ENCODE data around the gene ZNF177.
"Not testable (repeated sequence)": the region's sequence is repeated elsewhere in the genome, so short reads cannot be mapped to it uniquely, and the experiment has no call there.

The ZNF177 gene

GRCh38 chr19:9362905-9363304 lies at the start of gene ZNF177:
ZNF177 (plus strand) TSS chr19:9363013; CDS start chr19:9378312, 15,299 bp downstream.
- DNase-seq (ENCODE audit: low read depth), result no peak

- DNase-seq (ENCODE audit: low read depth), result no peak
Observed at GRCh38 chr19:9313756-9314155, 49.1 kb upstream of the ZNF177 start.

- no peak for DNase-seq (ENCODE audit: low read depth)
Observed at GRCh38 chr19:9321338-9321737, 41.5 kb upstream of the ZNF177 start.

- DNase-seq (ENCODE audit: low read depth), result not testable (repeated sequence)
Observed at GRCh38 chr19:9321756-9322155, 41.1 kb upstream of the ZNF177 start.

- DNase-seq (ENCODE audit: low read depth), result not testable (repeated sequence)
Observed at GRCh38 chr19:9322201-9322600, 40.6 kb upstream of the ZNF177 start.

- peak; percentile 39 for DNase-seq (ENCODE audit: low read depth)
Observed at GRCh38 chr19:9323557-9323918, 39.3 kb upstream of the ZNF177 start.

- peak; percentile 65 for DNase-seq (ENCODE audit: low read depth)
Observed at GRCh38 chr19:9323919-9324583, 38.8 kb upstream of the ZNF177 start, which contains the start of gene ZNF559. ZNF559 (plus strand) TSS chr19:9324179; CDS start chr19:9338550, 14,371 bp downstream.

- DNase-seq (ENCODE audit: low read depth), result no peak
Observed at GRCh38 chr19:9324584-9324962, 38.2 kb upstream of the ZNF177 start.

GRCh38 chr19:9329999-9330398 lies 32.8 kb upstream of the ZNF177 start:
- no peak for DNase-seq (ENCODE audit: low read depth)

- DNase-seq (ENCODE audit: low read depth), result no peak
Observed at GRCh38 chr19:9342610-9343304, 20.1 kb upstream of the ZNF177 start.

- no peak for DNase-seq (ENCODE audit: low read depth)
Observed at GRCh38 chr19:9345005-9345404, 17.8 kb upstream of the ZNF177 start.

GRCh38 chr19:9348253-9348652 lies 14.6 kb upstream of the ZNF177 start:
- no peak for DNase-seq (ENCODE audit: low read depth)

- no peak for DNase-seq (ENCODE audit: low read depth)
Observed at GRCh38 chr19:9348671-9349070, 14.1 kb upstream of the ZNF177 start.

- DNase-seq (ENCODE audit: low read depth), result no peak
Observed at GRCh38 chr19:9352505-9352904, 10.3 kb upstream of the ZNF177 start.

GRCh38 chr19:9353011-9353410 lies 9.8 kb upstream of the ZNF177 start:
- no peak for DNase-seq (ENCODE audit: low read depth)

GRCh38 chr19:9354651-9355050 lies 8.2 kb upstream of the ZNF177 start:
- DNase-seq (ENCODE audit: low read depth), result no peak

GRCh38 chr19:9370738-9371619 lies 8.2 kb downstream of the ZNF177 start:
- no peak for DNase-seq (ENCODE audit: low read depth)

GRCh38 chr19:9381361-9381785 lies 18.6 kb downstream of the ZNF177 start:
- DNase-seq (ENCODE audit: low read depth), result no peak

GRCh38 chr19:9406798-9407352 lies 44.1 kb downstream of the ZNF177 start:
- no peak for DNase-seq (ENCODE audit: low read depth)

GRCh38 chr19:9407827-9408226 lies 45.0 kb downstream of the ZNF177 start:
- no peak for DNase-seq (ENCODE audit: low read depth)

GRCh38 chr19:9413240-9413954 lies 50.6 kb downstream of the ZNF177 start:
- DNase-seq (ENCODE audit: low read depth), result no peak

- no peak for DNase-seq (ENCODE audit: low read depth)
Observed at GRCh38 chr19:9427941-9428340, 65.1 kb downstream of the ZNF177 start.
